Activated CD8-positive, alpha-beta memory T cell treated with anti-CD3 and anti-CD28 coated beads, Interleukin-2, amount 50 U/mL, for 48 hours (primary cell): Measurements from ENCODE around the gene MTERF1.
"Not testable (repeated sequence)": the region's sequence is repeated elsewhere in the genome, so short reads cannot be mapped to it uniquely, and the experiment has no call there.

Experiments
- DNase-seq: peaks from one replicate; pipeline ENCODE4 v3.0.0-alpha.2; 2020

MTERF1 gene

DNA sequence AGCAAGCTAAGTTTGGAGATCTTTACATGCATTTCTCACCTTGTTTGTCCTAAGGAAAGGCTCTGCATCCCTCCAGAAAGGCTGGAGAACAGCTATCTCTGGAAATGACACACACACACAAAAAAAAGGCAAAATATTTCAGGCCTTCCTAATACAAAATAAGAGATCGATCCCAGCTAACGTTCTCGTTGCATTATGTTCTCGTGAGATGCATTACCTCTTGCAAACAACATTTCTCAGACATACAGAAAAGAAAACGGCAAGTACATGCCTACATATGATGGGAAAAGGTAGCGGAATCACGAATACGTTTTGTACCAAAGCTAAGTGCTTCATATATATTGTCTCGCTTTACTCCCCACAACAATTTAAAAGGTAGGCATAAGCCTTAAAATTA is 488 bp downstream of the MTERF1 start:
- DNase-seq = no peak

DNA sequence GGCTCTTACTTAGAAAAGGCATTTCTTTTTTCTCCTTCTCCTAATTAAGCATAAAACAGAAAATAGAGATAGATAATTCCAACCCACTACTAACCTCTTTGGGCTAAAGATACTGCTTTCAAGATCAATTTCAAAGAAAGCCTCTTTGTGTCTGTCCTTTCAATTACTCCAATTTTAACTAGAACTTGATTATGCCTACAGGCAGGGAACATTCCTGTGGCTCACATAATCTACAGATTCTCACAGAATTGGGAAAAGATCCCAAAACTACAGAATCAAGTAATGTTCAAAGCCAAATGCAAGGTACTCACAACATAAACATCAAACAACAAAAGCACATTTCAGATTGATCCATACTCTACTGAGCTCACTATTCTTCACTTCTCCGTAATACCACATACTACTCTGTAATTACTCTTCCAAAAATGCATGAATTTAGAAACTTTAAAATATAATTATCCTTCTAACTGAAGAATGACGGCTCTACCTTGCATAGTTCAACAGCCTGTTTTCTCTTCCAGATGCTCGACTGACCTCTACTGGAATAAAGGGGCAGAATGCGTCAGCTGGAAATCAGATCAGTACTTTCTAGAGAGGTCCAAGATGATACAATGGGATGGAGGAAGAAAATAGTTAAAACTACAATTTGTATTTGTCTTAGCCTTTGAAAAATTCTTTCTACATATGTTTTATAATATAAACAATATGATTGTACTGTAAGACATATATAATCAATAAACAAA is 3.9 kb downstream of the MTERF1 start:
- no peak for DNase-seq

- no peak for DNase-seq
These were observed 4.7 kb downstream of the MTERF1 start for GRCh38 chr7:91875851-91876250.

DNA sequence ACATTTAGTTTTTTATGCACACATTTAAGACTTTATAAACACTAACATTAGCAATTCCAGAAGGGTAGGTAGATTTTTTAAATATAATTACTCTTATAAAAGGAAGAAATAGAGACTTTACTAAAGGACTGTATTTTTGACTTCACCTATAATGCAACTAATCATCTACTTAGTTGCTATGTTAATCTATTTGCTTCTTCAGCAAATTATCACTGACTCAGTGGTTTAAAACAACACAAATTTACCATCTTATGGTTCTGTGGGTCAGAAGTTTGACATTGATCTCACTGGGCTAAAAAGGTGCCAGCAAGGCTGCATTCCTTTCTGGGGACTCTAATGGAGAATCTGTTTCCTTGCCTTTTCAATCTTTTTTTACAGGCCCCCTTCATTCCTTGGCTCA is 7.6 kb downstream of the MTERF1 start:
- DNase-seq = no peak

- no peak for DNase-seq
These were observed 8.4 kb downstream of the MTERF1 start for GRCh38 chr7:91872069-91872468.

DNA sequence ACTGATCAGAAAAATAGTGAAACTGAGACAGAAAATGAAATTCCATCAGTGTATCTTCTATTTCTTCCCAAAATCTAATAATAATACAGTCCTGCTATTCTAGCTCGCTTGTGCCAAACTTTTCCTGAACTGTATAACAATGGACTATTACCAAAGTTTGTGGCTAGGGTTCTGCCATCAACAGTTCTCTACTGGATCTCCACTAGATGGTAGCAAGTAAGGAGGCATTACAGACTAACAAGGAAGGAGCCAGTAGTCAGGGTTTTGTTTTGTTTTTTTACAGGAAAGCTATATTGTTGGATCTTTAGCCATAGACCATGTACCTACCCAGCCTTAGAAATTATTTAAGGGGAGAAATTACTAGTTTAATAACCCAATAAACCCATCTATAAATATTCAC is 10.8 kb downstream of the MTERF1 start:
- DNase-seq = no peak

GRCh38 chr7:91866599-91867148 is 13.8 kb downstream of the MTERF1 start:
- no peak for DNase-seq

DNA sequence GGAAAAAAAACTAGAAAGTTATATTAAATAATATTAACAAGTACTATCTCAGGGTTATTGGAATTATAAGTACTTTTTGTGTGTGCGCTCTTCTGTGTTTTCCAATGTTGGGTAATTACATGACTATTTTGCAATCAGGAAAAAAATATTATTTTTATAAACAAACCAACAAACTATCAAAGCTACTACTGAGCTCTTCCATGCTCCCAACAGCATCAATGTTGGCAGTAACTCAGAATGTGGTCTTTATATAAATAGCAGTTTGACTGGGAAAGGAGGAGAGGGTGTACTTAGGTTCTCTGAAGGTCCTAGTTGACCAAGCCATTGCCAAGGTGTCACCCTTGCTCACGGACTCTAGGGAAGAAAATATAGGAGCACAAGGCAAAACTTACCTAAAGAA is 15.0 kb downstream of the MTERF1 start:
- no peak for DNase-seq

- not testable (repeated sequence) for DNase-seq
These were observed 15.9 kb downstream of the MTERF1 start for GRCh38 chr7:91864604-91865003.

- DNase-seq = no peak
These were observed 16.4 kb downstream of the MTERF1 start for GRCh38 chr7:91864070-91864469.

GRCh38 chr7:91852263-91852741 is 28.2 kb downstream of the MTERF1 start:
- no peak for DNase-seq

DNA sequence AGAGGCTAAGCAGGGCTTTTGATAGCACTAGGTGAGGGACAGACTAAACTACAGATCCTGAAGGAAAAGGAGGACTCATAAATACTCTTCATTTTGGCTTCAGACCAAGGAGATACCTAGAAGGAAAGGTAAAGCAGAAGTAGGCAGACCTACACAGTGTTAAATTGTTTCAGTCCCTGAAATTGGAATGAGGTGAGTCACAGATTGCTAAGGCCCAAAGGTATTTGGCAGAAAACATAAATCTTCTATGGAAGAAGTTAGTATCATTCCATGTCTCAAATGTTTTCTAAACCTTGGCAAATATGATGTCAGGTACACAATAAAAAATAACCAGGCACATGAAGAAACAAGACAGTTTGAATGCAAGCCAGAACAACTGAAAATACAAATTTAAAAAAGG is 30.0 kb downstream of the MTERF1 start:
- DNase-seq = no peak

- DNase-seq = no peak
These were observed 32.5 kb downstream of the MTERF1 start for GRCh38 chr7:91847876-91848588.

DNA sequence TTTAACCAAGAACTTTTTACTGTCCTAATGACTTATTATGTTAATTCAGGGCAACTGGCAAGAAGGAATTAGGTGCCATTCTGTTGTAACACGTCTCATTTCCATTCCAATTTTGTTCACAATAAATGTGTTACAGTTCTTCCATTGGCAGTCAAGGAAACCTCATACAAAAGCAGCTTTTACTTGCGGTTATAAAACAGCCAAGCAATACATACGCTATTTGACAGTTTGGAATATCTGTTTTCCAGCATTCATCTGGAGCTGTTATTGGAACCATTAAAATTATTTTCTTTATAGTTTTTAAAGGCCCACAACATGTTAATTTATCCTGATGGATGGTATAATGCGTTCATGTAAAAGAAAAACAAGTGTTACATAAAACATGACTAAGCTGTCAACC is 33.3 kb downstream of the MTERF1 start:
- no peak for DNase-seq

GRCh38 chr7:91846436-91846835 is 34.1 kb downstream of the MTERF1 start:
- DNase-seq = no peak

DNA sequence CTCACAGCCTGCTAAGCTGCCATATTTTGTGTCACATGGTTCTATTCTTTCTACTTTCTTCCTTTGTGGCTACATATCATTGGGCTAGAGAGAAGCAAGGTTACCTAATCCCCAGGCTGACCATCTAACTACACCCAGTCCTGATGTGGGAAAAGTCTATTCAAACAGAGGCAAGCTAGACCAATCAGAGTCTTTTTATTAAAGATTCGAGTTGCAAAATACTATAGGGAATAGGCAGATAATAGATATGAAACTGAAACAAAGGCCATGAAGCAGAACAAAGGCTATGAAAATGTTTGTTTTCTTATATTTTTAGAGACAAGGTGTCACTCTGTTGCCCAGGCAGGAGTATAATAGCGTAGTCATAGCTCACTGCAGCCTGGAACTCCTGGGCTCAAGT is 36.7 kb downstream of the MTERF1 start:
- DNase-seq = no peak

DNA sequence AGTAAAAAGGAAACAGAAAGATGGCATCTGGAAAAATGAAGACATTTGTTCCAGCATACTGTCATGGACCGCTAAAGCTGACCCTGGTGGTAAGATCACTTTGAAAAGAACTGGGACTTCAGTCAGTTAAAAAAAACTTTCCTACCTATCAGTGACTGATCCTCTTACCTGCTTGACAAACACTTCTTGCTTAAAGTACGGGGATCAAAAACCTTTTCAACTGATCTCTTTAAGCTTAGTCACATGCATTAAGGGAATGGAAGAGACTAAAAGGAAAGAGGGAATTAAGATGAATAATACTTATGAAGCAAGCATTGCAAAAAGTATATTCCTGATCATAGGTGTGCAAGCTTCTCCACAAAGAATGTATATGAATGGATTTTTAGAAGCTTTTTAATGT is 42.1 kb downstream of the MTERF1 start:
- DNase-seq = no peak

DNA sequence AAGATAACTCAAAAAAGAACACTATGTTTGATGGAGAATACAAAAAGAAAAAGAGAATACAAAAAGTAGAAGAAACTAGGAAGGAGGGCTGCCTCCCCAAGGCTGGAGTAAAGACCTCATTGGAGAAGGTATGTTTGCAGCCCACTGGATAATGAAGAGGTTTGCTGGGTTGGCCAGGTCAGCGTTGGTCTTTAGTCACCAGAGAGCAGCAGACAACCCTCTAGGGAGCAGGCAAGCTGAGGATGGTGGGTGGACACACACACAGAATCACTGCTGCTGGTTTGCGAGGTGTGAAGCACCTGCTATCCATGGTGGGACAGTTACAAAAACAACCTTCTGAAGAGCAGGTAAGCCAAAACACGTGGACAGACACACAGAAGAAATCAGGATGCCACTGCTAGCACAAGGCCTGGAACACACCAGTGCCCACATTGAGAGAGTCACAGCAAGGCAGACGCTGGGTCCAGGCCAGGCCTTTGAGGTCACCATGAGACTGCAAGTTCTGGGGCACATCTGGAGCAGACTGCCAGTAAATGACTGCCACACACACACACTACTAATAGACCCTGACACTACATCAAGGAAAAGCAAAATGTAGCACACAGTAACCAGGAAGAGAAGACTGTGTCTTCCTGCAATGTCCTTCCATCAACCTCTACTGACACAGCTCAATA is 43.0 kb downstream of the MTERF1 start:
- DNase-seq = no peak

DNA sequence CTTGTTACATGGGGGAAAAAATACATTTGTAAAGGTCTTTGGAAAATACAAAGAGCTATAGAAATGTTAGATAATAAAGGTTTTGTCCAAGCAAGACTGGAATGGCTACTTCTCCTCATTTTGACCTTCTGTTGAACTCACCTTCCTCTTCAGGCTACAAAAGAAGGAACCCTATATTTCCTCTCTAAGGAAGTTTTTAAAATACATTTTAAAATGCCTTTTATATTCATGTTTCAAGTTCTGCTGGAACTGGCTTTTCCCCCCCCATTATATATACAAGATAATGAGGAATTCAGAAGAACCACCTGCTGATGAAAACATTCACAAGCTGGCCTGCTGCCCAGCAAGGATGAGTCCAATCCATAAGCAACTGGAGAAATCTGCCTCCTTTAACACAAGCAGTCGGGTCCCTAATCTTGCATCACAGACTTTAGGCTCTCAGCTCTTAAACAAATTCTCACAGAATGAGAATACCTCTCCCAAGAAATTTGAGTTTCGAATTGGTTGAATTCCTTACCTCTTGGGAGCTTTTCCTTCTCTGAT is 44.6 kb downstream of the MTERF1 start:
- DNase-seq = no peak

DNA sequence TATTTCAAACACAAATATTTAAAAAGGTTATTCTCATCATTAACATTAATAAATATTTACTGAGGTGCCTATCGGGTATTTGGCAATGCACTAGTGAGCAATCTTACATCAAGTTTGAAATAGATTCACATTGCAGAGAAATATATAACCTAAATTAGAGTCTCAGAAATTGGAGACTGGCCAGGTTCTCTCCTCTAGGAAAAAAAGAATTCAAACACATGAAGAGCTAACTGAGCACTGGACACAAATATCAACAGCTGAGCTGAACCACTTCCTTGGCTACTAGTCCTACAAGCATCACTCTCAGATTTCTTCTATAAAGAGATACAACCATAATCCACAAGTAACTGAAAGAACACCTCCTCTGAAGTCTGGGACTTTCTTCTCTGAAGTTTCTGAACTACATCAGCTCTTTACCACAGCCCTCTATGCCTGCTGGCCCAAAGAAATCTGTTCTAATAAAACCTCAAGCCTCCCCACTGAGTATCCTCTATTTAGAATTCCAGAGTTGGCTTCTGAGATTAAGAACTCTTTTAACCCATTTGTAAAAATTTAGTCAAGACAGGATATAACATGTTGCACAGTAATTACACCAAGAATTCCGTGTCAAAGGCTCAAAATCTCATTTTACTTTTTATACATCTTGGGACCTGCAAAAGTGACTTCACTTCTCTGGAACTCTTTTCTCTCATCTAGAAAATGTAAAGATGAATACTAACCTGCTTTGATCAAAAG is 45.2 kb downstream of the MTERF1 start:
- DNase-seq = no peak

- DNase-seq = no peak
These were observed 47.9 kb downstream of the MTERF1 start for GRCh38 chr7:91832493-91833045.

DNA sequence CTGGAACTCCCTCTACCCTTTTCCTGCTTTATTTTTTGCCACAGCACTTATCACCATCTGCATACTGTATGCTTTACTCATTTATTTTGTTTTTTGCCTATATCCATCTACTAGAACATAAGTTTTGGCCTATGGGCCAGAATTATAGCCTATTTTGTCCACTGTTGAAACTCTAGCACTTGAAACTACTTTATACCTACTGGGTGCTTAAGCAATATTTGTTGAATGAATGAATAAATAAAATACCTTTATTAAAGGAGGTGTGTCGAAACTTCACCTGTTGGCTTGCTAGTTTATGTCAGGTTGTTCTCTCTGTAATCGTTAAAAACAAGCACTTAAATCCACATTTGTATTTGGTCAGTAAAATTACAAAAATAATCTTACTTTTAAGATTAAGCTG is 53.3 kb downstream of the MTERF1 start:
- DNase-seq = no peak
